Keratinocyte (primary cell): ENCODE measurements around the gene KCNK17. TPM values are rescaled to one million over a fixed set of nuclear protein-coding genes. Genes with fewer than 3 reads are reported as not detected.

ENCODE experiments used
- DNase-seq: peaks from one replicate; pipeline ENCODE4 v3.0.0-alpha.2; 2011; ENCODE audit warnings: low read depth, missing footprints, low spot score
- FAIRE-seq: peaks from 2 replicates; lab custom pipeline; 2011; peaks lifted over from hg19 to GRCh38; lab: Jason Lieb, UNC
- H2AFZ ChIP-seq: 2 replicates; pipeline ENCODE4 v1.6.0; 2012; ENCODE audit warnings: low read length, control low read depth, inconsistent platforms; ENCODE audit not compliant: control insufficient read depth
- H3K27ac ChIP-seq: 2 replicates; pipeline ENCODE4 v1.5.1; 2011; ENCODE audit warnings: low read length; ENCODE audit not compliant: control insufficient read depth, insufficient read depth
- H3K27me3 ChIP-seq: 3 replicates; pipeline ENCODE4 v1.6.0; 2011; ENCODE audit warnings: low read length; ENCODE audit not compliant: control insufficient read depth, insufficient read depth; ENCODE audit errors: extremely low read depth
- H3K36me3 ChIP-seq, 2 experiments: 2 replicates in 1 of 2; 3 replicates in 1 of 2; pipeline ENCODE4 v1.5.1; 2011; ENCODE audit warnings: low read length in 2 of 2, mild to moderate bottlenecking in 1 of 2; ENCODE audit not compliant: control insufficient read depth in 2 of 2, insufficient read depth in 2 of 2; ENCODE audit errors: extremely low read depth in 1 of 2
- H3K4me1 ChIP-seq: 3 replicates; pipeline ENCODE4 v1.5.1; 2011; ENCODE audit warnings: low read length; ENCODE audit not compliant: control insufficient read depth, insufficient read depth; ENCODE audit errors: extremely low read depth
- H3K4me2 ChIP-seq: 3 replicates; pipeline ENCODE4 v1.6.0; 2011; ENCODE audit warnings: low read depth, low read length; ENCODE audit not compliant: control insufficient read depth, insufficient read depth; ENCODE audit errors: extremely low read depth
- H3K4me3 ChIP-seq, 3 experiments: fragments of 200-600 bp in 1 of 3; sonication (generic) in 1 of 3; 2 replicates in 2 of 3; 3 replicates in 1 of 3; pipeline ENCODE4 v1.5.1; 2011 to 2016; ENCODE audit warnings: low read length in 3 of 3, mild to moderate bottlenecking in 3 of 3, control low read depth in 2 of 3, inconsistent platforms in 1 of 3, low read depth in 1 of 3, mixed read lengths in 1 of 3, mixed run types in 1 of 3, moderate library complexity in 1 of 3; ENCODE audit not compliant: control insufficient read depth in 2 of 3, insufficient read depth in 2 of 3; ENCODE audit errors: extremely low read depth in 1 of 3
- H3K79me2 ChIP-seq: 2 replicates; pipeline ENCODE4 v1.6.0; 2012; ENCODE audit warnings: low read length; ENCODE audit not compliant: control insufficient read depth, insufficient read depth
- H3K9ac ChIP-seq: 3 replicates; pipeline ENCODE4 v1.6.0; 2011; ENCODE audit warnings: low read length; ENCODE audit not compliant: control insufficient read depth, insufficient read depth; ENCODE audit errors: extremely low read depth
- H3K9me1 ChIP-seq: 3 replicates; pipeline ENCODE4 v1.6.0; 2011; ENCODE audit warnings: low read length; ENCODE audit not compliant: control insufficient read depth, insufficient read depth; ENCODE audit errors: extremely low read depth
- H3K9me3 ChIP-seq: 2 replicates; pipeline ENCODE4 v1.5.1; 2012; ENCODE audit warnings: low read depth, low read length; ENCODE audit not compliant: control insufficient read depth
- H4K20me1 ChIP-seq: 3 replicates; pipeline ENCODE4 v1.6.0; 2011; ENCODE audit warnings: low read length; ENCODE audit not compliant: control insufficient read depth, insufficient read depth; ENCODE audit errors: extremely low read depth
- CTCF ChIP-seq, 3 experiments: IDR thresholded peaks in 1 of 3; conservative IDR thresholded peaks in 1 of 3; optimal IDR thresholded peaks in 1 of 3; 2 replicates in 2 of 3; 3 replicates in 1 of 3; pipeline versions ENCODE3 to v1.5.1; 2011; ENCODE audit warnings: low read length in 3 of 3, mild to moderate bottlenecking in 3 of 3, moderate library complexity in 2 of 3, control low read depth in 1 of 3, inconsistent platforms in 1 of 3; ENCODE audit not compliant: insufficient read depth in 2 of 3; ENCODE audit errors: extremely low read depth in 1 of 3
- EZH2 ChIP-seq: IDR thresholded peaks from one replicate; pipeline ENCODE4 v1.6.1; 2012; ENCODE audit warnings: inconsistent platforms, mild to moderate bottlenecking, low read length, moderate library complexity
- dilution Hi-C: fragments of 300-500 bp; cut with MboI; formaldehyde crosslinking; loops from one replicate; pipeline ENCODE4 v1.7.0; 2020; ENCODE audit warnings: low sequenced_read_pairs; ENCODE audit not compliant: extremely low pct_ligation_motif_present
- polyA plus RNA-seq, 5 experiments: library from polyadenylated mRNA; depleted of rRNA in 3 of 5; stranded (reverse) in 3 of 5; stranded (forward) in 1 of 5; unstranded in 1 of 5; fragments of >200 nt; gene quantifications; 1 replicate in 1 of 5; 2 replicates in 3 of 5; 3 replicates in 1 of 5; pipeline versions ENCODE4 v1.2.1 to v1.2.3, GENCODE V29; 2011 to 2012; ENCODE audit warnings: missing spikeins in 2 of 5, low read depth in 1 of 5, low replicate concordance in 1 of 5

Gene KCNK17
- polyA plus RNA-seq, 1 donor (not counting 4 experiments of a cell fraction or from before 2014, with no cell fraction given): not detected

- Histone ChIP-seq H3K27ac (no peak overlapping the region), H3K36me3 (no peaks in the 10 kb centered on the region), H3K4me2 (no peak overlapping the region), H3K27me3 (peaks cover 6% of the 10 kb centered on the region), H3K4me1 (no peaks in the 10 kb centered on the region), H4K20me1 (no peaks in the 10 kb centered on the region), H3K9me1 (no peaks in the 10 kb centered on the region), H3K9ac (no peak overlapping the region), H3K9me3 (no peaks in the 10 kb centered on the region), H2AFZ (no peak overlapping the region), H3K79me2 (no peaks in the 10 kb centered on the region), H3K4me3 (no peak overlapping the region)
- FAIRE-seq (no peak), DNase-seq (no peak)
- dilution Hi-C loops: no loop called here
- no peak for TF ChIP-seq EZH2
- TF ChIP-seq CTCF (optimal IDR thresholded peaks at IDR 0.05 in 1 of 3, IDR thresholded peaks at IDR 0.05 in 1 of 3, conservative IDR thresholded peaks at IDR 0.05 in 1 of 3; ENCODE audit: extremely low read depth in 1 of 3, insufficient read depth in 2 of 3, low read length in 3 of 3): no peak
These were observed 50.7 kb downstream of the KCNK17 start for GRCh38 chr6:39263303-39264037.

GRCh38 chr6:39261751-39262150, 52.5 kb downstream of the KCNK17 start:
- Histone ChIP-seq H3K4me2 (no peak overlapping the region), H3K9me1 (no peaks in the 10 kb centered on the region), H2AFZ (no peak overlapping the region), H3K9ac (no peak overlapping the region), H3K27me3 (no peaks in the 10 kb centered on the region), H3K27ac (no peak overlapping the region), H3K36me3 (no peaks in the 10 kb centered on the region), H3K79me2 (no peaks in the 10 kb centered on the region), H3K9me3 (no peaks in the 10 kb centered on the region), H4K20me1 (no peaks in the 10 kb centered on the region), H3K4me1 (no peaks in the 10 kb centered on the region), H3K4me3 (no peak overlapping the region)
- dilution Hi-C loops: no loop called here
- DNase-seq: no peak
- no peak for FAIRE-seq
- TF ChIP-seq EZH2 (no peak), CTCF (optimal IDR thresholded peaks at IDR 0.05 in 1 of 3, IDR thresholded peaks at IDR 0.05 in 1 of 3, conservative IDR thresholded peaks at IDR 0.05 in 1 of 3; ENCODE audit: extremely low read depth in 1 of 3, insufficient read depth in 2 of 3, low read length in 3 of 3) (no peak)
